Effector memory CD4-positive, alpha-beta T cell (primary cell): Measurements from ENCODE around the gene KIRREL1.

Source experiments
- DNase-seq, 3 donors: peaks; one replicate each; pipeline ENCODE4 v3.0.0-alpha.2; 2020
- H3K27ac ChIP-seq: 2 replicates; pipeline ENCODE4 v1.7.0; 2013; ENCODE audit warnings: mild to moderate bottlenecking, low read length, moderate library complexity; ENCODE audit not compliant: insufficient read depth, poor library complexity, severe bottlenecking
- H3K27me3 ChIP-seq: replicated peaks from 2 replicates; pipeline ENCODE4 v1.7.0; 2013; ENCODE audit warnings: mild to moderate bottlenecking, low read length; ENCODE audit not compliant: insufficient read depth, control insufficient read depth, poor library complexity, severe bottlenecking
- H3K36me3 ChIP-seq: 2 replicates; pipeline ENCODE4 v1.7.0; 2013; ENCODE audit warnings: mild to moderate bottlenecking, low read length, moderate library complexity; ENCODE audit not compliant: control insufficient read depth, insufficient read depth
- H3K4me1 ChIP-seq: 2 replicates; pipeline ENCODE4 v1.7.0; 2013; ENCODE audit warnings: low read length, mild to moderate bottlenecking; ENCODE audit not compliant: control insufficient read depth, insufficient read depth, poor library complexity, severe bottlenecking
- H3K4me3 ChIP-seq: 2 replicates; pipeline ENCODE4 v1.7.0; 2013; ENCODE audit warnings: low read length, low read depth, mild to moderate bottlenecking; ENCODE audit not compliant: insufficient read depth, poor library complexity, severe bottlenecking
- H3K9me3 ChIP-seq: 2 replicates; pipeline ENCODE4 v1.7.0; 2013; ENCODE audit warnings: mild to moderate bottlenecking, low read length, moderate library complexity; ENCODE audit not compliant: control insufficient read depth

Gene KIRREL1

DNA sequence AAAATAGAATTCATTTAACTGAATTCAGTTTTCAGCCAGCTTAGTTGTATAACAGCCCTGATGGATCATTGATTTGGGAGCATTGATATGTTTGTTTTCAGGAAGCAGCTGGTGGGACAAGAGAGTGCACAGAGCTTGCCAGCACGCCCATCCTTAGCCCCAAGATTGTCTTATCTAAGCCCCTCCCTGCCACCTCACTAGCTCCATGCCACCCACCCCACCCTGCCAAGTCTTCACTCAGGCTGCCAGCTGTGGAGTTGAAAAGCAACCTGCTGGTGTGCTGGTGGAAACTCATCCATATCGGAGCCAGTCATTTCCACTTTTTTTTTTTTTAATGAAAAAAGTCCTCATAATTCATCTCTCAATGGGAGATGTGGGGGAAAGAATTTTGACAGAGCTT lies 11.8 kb downstream of the KIRREL1 start:
- Histone ChIP-seq H3K36me3 (no peaks in the 10 kb centered on the region), H3K27ac (no peak overlapping the region), H3K9me3 (no peaks in the 10 kb centered on the region), H3K4me3 (no peak overlapping the region), H3K4me1 (no peaks in the 10 kb centered on the region), H3K27me3 (no peaks in the 10 kb centered on the region)
- DNase-seq, result no peak

DNA sequence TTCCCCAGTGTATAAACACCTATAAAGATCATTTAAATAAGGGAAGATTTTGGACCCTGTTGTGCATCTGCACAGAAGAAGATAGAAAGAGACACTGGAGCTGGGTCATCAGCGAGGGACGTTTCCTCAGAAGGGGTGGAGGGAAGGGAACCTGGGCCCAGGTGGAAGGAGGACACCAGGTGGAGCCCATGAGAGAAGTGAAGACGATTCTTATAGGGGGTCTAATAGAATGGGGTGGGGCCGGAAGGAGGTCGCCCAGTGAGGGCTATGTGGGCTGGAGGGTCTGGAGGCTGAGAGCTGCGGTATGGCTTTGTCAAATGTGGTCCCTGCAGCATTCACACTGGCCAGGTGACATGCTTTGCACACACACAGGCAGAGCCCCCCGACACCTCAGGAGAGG lies 13.7 kb downstream of the KIRREL1 start:
- H3K27ac ChIP-seq, result no peak overlapping the region
- no peaks in the 10 kb centered on the region for H3K36me3 ChIP-seq
- no peak overlapping the region for H3K4me3 ChIP-seq
- DNase-seq, result no peak
- H3K4me1 ChIP-seq, result no peaks in the 10 kb centered on the region
- peaks cover 4% of the 10 kb centered on the region for H3K27me3 ChIP-seq
- H3K9me3 ChIP-seq, result no peaks in the 10 kb centered on the region

DNA sequence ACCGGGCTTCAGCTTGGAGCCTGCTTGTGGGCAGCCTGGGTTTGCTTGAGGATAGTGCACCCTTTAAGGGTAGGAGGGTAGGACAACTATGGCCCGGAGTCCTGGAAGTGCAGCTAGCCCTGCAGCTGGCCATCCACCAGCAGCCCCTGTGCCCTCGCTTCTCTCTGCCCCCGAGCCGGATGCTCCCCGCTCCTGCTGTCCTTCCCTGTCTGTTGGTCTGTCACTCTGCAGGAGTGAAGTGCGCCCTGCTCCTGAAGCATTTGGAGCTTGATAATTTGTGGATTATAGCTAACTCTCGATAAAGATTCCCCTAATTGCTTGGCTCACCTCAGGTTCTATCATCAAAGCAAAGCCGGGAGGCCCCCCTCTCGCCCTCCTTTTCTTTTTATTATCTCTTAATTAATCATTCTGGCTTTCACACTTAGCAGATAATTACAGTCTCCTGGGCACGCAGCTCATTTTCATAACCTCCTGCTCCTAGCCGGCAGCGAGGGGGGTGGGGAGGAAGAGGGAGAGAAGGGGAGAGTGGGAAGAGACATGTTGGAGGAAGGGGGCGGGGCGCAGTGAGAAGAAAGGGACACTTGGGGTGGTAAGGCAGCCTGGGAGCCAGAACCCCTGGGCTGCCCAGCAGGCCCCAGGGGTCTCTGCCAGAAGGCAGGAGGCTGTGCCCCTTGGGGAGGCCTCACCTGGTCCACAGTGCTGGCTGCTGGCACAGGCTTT lies 14.4 kb downstream of the KIRREL1 start:
- Histone ChIP-seq H3K9me3 (no peaks in the 10 kb centered on the region), H3K4me1 (no peaks in the 10 kb centered on the region), H3K27me3 (peaks cover 4% of the 10 kb centered on the region), H3K27ac (no peak overlapping the region), H3K4me3 (no peak overlapping the region), H3K36me3 (no peaks in the 10 kb centered on the region)
- DNase-seq, result no peak

DNA sequence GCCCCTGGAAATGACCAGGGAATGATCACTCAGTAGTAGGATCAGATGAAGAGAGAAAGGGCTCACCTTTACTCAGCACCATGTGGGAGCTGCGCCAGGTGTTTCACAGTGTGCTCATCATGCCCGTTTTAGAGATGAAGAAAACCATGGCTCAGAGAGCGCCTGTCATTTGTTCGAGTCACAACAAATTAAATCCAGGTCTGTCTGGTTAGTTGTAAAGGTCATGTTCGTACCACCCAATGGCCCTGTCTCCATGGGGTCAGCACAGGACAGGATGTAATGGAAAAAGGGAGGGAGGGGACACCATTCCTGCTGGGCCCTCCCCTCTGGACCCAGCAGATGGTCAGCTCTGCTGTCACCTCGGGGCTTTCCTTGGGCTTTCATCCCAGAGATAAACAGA lies 15.2 kb downstream of the KIRREL1 start:
- Histone ChIP-seq H3K4me3 (no peak overlapping the region), H3K4me1 (no peaks in the 10 kb centered on the region), H3K27ac (no peak overlapping the region)

DNA sequence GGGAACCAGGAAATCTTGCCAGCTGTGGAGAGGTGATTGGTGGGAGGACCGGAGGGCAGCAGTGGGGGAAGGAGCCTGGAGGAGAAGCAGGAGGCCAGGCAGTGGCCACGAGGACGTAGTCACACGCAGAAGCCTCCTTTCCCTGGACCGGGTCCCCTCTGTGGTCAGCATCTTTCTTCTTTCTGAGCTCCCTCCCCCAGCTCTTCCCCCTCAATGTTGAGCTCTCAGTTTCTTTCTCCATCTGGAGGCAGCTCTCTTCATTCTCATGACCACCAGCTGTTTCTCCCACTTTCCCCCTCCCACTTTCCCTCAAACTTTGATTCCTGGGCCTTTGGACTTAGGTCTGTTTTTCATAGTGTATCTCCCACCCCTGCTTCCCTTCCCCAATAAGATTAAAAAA lies 18.3 kb downstream of the KIRREL1 start:
- H3K27ac ChIP-seq, result no peak overlapping the region
- no peak overlapping the region for H3K4me3 ChIP-seq
- H3K9me3 ChIP-seq, result no peaks in the 10 kb centered on the region
- H3K4me1 ChIP-seq, result no peaks in the 10 kb centered on the region
- no peak for DNase-seq
- no peaks in the 10 kb centered on the region for H3K36me3 ChIP-seq
- H3K27me3 ChIP-seq, result peaks cover 4% of the 10 kb centered on the region

More for the DNA sequence above, 15.2 kb downstream of the KIRREL1 start:
- no peak for DNase-seq
- H3K36me3 ChIP-seq, result no peaks in the 10 kb centered on the region
- H3K27me3 ChIP-seq, result peaks cover 4% of the 10 kb centered on the region
- H3K9me3 ChIP-seq, result no peaks in the 10 kb centered on the region

DNA sequence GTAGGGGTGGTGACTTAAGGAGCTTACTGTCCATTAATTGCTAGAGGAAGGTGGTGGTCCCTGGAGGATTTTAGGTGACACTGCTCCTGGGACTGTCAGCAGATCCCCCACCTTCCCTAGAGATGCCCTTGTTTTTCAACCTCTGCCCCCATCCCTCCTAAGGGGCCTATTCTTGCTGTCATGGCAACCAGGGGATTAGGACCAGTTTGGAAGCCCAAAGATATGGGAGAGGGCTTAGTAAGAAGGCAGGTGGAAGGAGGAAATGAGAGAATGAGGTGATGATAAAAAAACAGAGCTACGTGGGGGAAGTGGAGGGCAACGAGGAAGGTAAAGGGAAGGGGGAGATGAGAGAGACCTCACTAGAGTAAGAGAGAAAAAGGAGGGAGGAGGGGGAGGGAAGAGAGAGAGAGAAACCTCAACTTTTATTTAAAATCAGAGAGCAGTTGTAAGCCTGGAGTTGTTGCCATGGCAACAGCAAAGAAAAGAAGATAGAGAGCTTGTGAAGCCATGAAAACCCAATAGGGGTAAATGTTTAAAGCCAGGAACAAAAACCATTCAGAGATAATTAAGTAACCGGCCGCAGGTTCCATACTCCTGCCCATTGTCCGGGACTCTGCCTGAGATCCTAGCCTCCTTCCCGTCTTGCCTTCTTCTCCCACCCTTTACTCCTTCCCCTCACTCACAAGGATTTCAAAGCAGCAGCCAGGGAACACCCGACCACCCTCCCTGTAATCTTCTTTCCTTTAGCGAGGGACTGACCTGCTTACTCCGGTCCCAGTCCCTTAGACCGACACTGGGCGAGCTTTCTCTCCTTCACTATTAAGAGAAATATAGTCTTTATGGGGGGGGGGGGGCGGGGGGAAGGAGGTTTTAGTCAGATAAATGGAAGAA lies 20.6 kb downstream of the KIRREL1 start:
- no peaks in the 10 kb centered on the region for H3K4me1 ChIP-seq

DNA sequence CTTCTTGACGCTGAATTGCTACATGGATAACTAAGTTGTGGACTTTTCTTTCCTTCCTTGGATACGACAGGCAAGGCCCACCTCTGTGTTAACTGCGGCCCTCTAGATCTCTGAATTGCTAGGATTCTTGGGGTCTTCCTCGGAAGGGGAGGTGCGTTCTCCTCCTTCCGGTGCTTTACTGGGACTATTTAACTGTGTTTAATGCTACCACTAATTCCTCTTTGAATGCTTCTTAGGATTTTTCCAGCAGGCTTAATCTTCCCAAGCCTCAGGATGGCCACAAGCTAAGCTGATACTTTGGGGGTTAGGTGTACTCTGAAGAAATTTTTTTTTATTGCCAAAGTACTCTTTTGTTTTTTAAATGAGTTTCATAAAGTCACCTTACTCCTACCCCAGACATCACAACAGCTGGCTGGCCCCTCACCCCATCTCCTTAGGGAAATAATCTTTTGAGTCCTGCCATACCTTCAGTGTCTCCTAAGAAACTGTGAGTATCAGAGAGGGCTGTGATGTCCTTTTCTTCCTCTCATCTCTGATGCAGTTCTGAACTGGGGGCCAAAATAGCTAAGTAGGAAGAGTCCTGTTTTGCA lies 21.4 kb downstream of the KIRREL1 start:
- no peaks in the 10 kb centered on the region for H3K4me1 ChIP-seq
- no peaks in the 10 kb centered on the region for H3K36me3 ChIP-seq
- H3K4me3 ChIP-seq, result no peak overlapping the region
- no peak overlapping the region for H3K27ac ChIP-seq
- no peaks in the 10 kb centered on the region for H3K9me3 ChIP-seq
- H3K27me3 ChIP-seq, result peaks cover 4% of the 10 kb centered on the region
- DNase-seq, result no peak

More for the DNA sequence above, 20.6 kb downstream of the KIRREL1 start:
- Histone ChIP-seq H3K4me3 (no peak overlapping the region), H3K36me3 (no peaks in the 10 kb centered on the region), H3K27me3 (peaks cover 4% of the 10 kb centered on the region), H3K9me3 (no peaks in the 10 kb centered on the region), H3K27ac (no peak overlapping the region)
- no peak for DNase-seq

DNA sequence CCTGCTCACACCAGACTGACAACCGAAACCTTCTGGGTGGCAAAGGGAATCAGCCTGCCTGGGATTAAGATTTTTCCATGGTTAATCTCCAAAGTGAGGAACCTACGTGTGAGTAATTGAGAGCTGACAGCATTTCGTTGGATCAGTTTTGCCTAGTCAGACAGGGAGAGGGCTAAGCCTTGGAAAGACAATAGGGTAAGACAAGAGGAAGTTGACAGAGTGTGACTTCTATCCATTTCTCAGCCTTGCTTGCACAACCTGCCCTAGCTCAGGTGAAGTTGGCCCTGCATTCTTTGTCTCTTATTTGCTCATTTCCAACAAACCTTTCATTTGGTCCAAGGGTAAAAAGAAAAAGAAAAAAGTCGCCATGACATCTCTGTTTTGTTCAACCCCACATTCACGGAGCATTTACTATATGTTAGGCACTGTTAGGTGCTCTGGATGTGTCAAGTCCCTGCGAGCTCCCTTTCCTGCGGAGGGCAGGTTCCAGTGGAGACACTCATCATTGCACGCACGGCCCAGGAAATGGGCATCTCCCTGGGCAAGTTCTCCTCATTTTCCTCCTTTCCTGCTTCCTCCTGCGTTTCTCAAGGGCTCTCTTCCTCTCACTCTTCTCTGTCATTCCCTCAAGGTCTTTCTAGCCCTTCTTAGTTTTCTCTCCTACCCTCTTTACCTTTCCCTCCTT lies 23.3 kb downstream of the KIRREL1 start:
- H3K4me1 ChIP-seq, result no peaks in the 10 kb centered on the region
- no peaks in the 10 kb centered on the region for H3K9me3 ChIP-seq
- DNase-seq, result no peak
- no peak overlapping the region for H3K27ac ChIP-seq
- H3K36me3 ChIP-seq, result no peaks in the 10 kb centered on the region
- H3K4me3 ChIP-seq, result no peak overlapping the region
- peaks cover 4% of the 10 kb centered on the region for H3K27me3 ChIP-seq

DNA sequence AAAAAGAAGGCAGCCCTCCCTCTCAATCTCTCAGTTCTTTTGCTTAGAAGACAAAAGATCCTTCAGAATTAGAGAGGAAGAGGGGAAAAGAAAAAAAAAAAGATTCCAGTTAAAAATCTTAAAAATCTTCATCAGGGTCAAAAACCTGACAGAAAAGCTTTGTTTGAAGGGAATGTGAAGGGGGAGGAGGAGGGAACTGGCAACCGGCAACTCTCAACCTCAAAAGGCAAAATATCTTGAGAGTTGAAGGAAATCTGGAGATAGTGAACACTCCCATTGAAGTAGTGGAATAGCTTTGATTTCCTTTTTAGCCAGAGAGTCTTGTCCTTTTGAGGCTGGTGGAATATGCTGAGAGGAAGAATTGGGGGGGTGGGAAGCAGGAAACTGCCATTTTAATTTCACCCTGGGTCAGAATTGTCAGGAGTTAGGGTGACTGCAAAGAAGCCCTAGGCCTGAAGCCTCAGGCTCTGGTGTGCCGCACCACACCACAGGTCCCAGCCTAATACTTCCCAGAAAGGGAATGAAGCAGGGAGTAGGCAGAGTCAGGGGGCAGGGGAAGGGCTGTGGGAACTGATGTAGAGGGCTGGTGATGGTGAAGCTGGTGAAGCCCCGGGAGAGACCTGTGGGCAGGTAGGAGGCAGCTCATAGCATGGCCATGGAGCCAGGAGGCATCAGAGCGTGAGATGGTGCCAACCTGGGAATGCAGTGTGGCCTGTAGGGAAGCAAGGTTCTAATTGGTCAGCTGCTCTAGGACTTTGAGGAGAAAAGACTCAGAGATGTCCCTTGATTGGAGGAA lies 24.6 kb downstream of the KIRREL1 start:
- no peaks in the 10 kb centered on the region for H3K4me1 ChIP-seq
- H3K36me3 ChIP-seq, result no peaks in the 10 kb centered on the region
- H3K4me3 ChIP-seq, result no peak overlapping the region
- H3K27ac ChIP-seq, result no peak overlapping the region
- no peak for DNase-seq
- H3K27me3 ChIP-seq, result no peaks in the 10 kb centered on the region
- H3K9me3 ChIP-seq, result no peaks in the 10 kb centered on the region
